HepG2 (cell line): ENCODE measurements around the gene AAGAB. TPM values are rescaled to one million over a fixed set of nuclear protein-coding genes. Genes with fewer than 3 reads are reported as not detected.

Source experiments
- ATAC-seq: fragments of 200-7000 bp; cut with Tn5 transposase; 3 replicates; pipeline ENCODE4 v1.9.1; 2020; ENCODE audit warnings: mild to moderate bottlenecking, moderate library complexity
- BruUV-seq: library from RNA; stranded (reverse); fragments of 400-500 nt; replicated peaks from 2 replicates; lab custom pipeline; 2021; lab: Mats Ljungman, UMichigan
- CTCF ChIA-PET: fragments of 300-600 bp; formaldehyde crosslinking; extraction: SDS; loops from one replicate; lab custom pipeline; 2021; ENCODE audit warnings: low total read pairs, inconsistent platforms, low intra/inter-chr PET ratio; lab: Yijun Ruan, JAX
- POLR2A ChIA-PET: fragments of 350-600 bp; sonication (Branson Sonifier 250); formaldehyde crosslinking; loops from one replicate; lab custom pipeline; 2020; ENCODE audit warnings: antibody characterized with exemption, inconsistent platforms; lab: Yijun Ruan, JAX
- DNase-seq: peaks from one replicate; pipeline ENCODE4 v3.0.0-alpha.2; 2015; ENCODE audit warnings: low spot score
- FAIRE-seq: peaks from 3 replicates; lab custom pipeline; 2011; peaks lifted over from hg19 to GRCh38; lab: Jason Lieb, UNC
- H2AFZ ChIP-seq: one replicate; pipeline ENCODE4 v1.6.1; 2011; ENCODE audit warnings: low read length, inconsistent platforms
- H3K27ac ChIP-seq: fragments of 300-600 bp; 3 replicates; pipeline ENCODE4 v1.8.0; 2011; ENCODE audit warnings: mixed run types, mild to moderate bottlenecking, mixed read lengths, low read length, inconsistent platforms; ENCODE audit not compliant: insufficient read depth; ENCODE audit errors: extremely low read length
- H3K27me3 ChIP-seq, 2 experiments: fragments of 200-600 bp in 1 of 2; 2 replicates in 1 of 2; 3 replicates in 1 of 2; pipeline versions ENCODE4 v1.6.0 to v1.8.0; 2011; ENCODE audit warnings: low read length in 2 of 2, mild to moderate bottlenecking in 2 of 2, moderate library complexity in 2 of 2, inconsistent platforms in 1 of 2; ENCODE audit not compliant: insufficient read depth in 2 of 2, control insufficient read depth in 1 of 2
- H3K36me3 ChIP-seq, 2 experiments: fragments of 200-600 bp in 1 of 2; replicated peaks in 1 of 2; 2 replicates in 1 of 2; 3 replicates in 1 of 2; pipeline versions ENCODE4 v1.5.1 to v1.8.0; 2011; ENCODE audit warnings: low read length in 2 of 2, inconsistent platforms in 1 of 2; ENCODE audit not compliant: insufficient read depth in 2 of 2, control insufficient read depth in 1 of 2
- H3K4me1 ChIP-seq: 2 replicates; pipeline ENCODE4 v1.5.1; 2012; ENCODE audit warnings: low read length, inconsistent platforms; ENCODE audit not compliant: insufficient read depth
- H3K4me2 ChIP-seq: 2 replicates; pipeline ENCODE4 v1.6.0; 2011; ENCODE audit warnings: low read depth, low read length, inconsistent platforms
- H3K4me3 ChIP-seq, 3 experiments: fragments of 200-600 bp in 1 of 3; sonication (generic), shearing (Covaris generic) in 1 of 3; replicated peaks in 1 of 3; 2 replicates each; pipeline ENCODE4 v1.5.1; 2011 to 2016; ENCODE audit warnings: low read length in 3 of 3, inconsistent platforms in 2 of 3, low read depth in 2 of 3, mild to moderate bottlenecking in 2 of 3, control low read depth in 1 of 3, mixed read lengths in 1 of 3; ENCODE audit not compliant: insufficient read depth in 1 of 3
- H3K79me2 ChIP-seq: one replicate; pipeline ENCODE4 v1.6.1; 2011; ENCODE audit warnings: low read length, inconsistent platforms; ENCODE audit not compliant: insufficient read depth
- H3K9ac ChIP-seq: 2 replicates; pipeline ENCODE4 v1.6.0; 2011; ENCODE audit warnings: mild to moderate bottlenecking, low read depth, low read length, inconsistent platforms; ENCODE audit not compliant: insufficient read depth
- H3K9me3 ChIP-seq: 2 replicates; pipeline ENCODE4 v1.5.1; 2012; ENCODE audit warnings: mild to moderate bottlenecking, low read length
- H4K20me1 ChIP-seq: 2 replicates; pipeline ENCODE4 v1.6.0; 2011; ENCODE audit warnings: inconsistent platforms, mild to moderate bottlenecking, low read length, moderate library complexity; ENCODE audit not compliant: insufficient read depth
- ATAD3A ChIP-seq: sonication (generic); formaldehyde crosslinking; IDR thresholded peaks from 2 replicates; pipeline ENCODE4 v1.4.0; 2020; ENCODE audit warnings: missing genetic modification reagents
- RBM39 ChIP-seq: fragments of 200-400 bp; formaldehyde crosslinking; IDR thresholded peaks from one replicate; pipeline ENCODE4 v1.6.1; 2018; ENCODE audit warnings: antibody characterized with exemption, mild to moderate bottlenecking, low read depth, low read length; ENCODE audit not compliant: poor library complexity, severe bottlenecking
- ZFAT ChIP-seq: sonication (generic); formaldehyde crosslinking; conservative IDR thresholded peaks from 2 replicates; pipeline ENCODE4 v1.8.1; 2023; ENCODE audit warnings: missing genetic modification reagents, inconsistent platforms
- ZNF629 ChIP-seq: sonication (generic); formaldehyde crosslinking; conservative IDR thresholded peaks from 2 replicates; pipeline ENCODE4 v1.5.0; 2020; ENCODE audit warnings: missing genetic modification reagents
- WGBS: methylation state at CpG from one replicate; pipeline ENCODE4 v1.1.6; 2017; ENCODE audit warnings: low lambda C conversion rate; 5-methylcytosine and 5-hydroxymethylcytosine counted together
- in situ Hi-C: cut with HindIII; loops from 2 replicates; pipeline ENCODE4 v1.10.0; 2017; ENCODE audit warnings: low pct_unique_long_range_greater_than_20kb; ENCODE audit not compliant: extremely low pct_ligation_motif_present
- intact Hi-C: fragments of 100-400 bp; cut with micrococcal nuclease; formaldehyde crosslinking; loops from one replicate; pipeline ENCODE4 v1.10.0; 2022; ENCODE audit not compliant: unreplicated experiment
- polyA plus RNA-seq, 8 experiments: library from polyadenylated mRNA; depleted of rRNA in 3 of 8; stranded (reverse) in 7 of 8; unstranded in 1 of 8; fragments of >200 nt; fragmentation: Illumina TruSeq in 4 of 8; extraction: Trizol in 4 of 8; gene quantifications; 2 replicates each; pipeline versions ENCODE4 v1.2.1 to v1.2.3, GENCODE V29; 2011 to 2016; ENCODE audit warnings: low read depth in 4 of 8, missing spikeins in 1 of 8, mixed read lengths in 1 of 8; ENCODE audit not compliant: insufficient read depth in 1 of 8
- total RNA-seq, 5 experiments: library from RNA; depleted of rRNA; stranded (reverse); fragments of >200 nt; fragmentation: Illumina TruSeq; extraction: Trizol; gene quantifications; 2 replicates each; pipeline ENCODE4 v1.2.3, GENCODE V29; 2016; ENCODE audit warnings: low read depth in 1 of 5
- TF ChIP-seq, protein P1 (sequence below): sonication (generic); formaldehyde crosslinking; IDR thresholded peaks from 2 replicates; pipeline ENCODE4 v1.5.0; 2020; ENCODE audit warnings: mild to moderate bottlenecking, missing genetic modification reagents
- TF ChIP-seq, protein P2 (sequence below): sonication (generic); formaldehyde crosslinking; IDR thresholded peaks from 2 replicates; pipeline ENCODE4 v1.5.0; 2020; ENCODE audit warnings: missing genetic modification reagents, mild to moderate bottlenecking, borderline replicate concordance
- TF ChIP-seq, protein P3 (sequence below): IDR thresholded peaks from 2 replicates; pipeline ENCODE4 v1.6.1; 2016; ENCODE audit warnings: mild to moderate bottlenecking, missing biosample characterization, missing genetic modification reagents

AAGAB gene
- total and polyA plus RNA-seq, 2 of the 13 experiments (the other 11 are each of a cell fraction or from before 2014, with no cell fraction given), result 8.0 to 34.9 TPM

DNA sequence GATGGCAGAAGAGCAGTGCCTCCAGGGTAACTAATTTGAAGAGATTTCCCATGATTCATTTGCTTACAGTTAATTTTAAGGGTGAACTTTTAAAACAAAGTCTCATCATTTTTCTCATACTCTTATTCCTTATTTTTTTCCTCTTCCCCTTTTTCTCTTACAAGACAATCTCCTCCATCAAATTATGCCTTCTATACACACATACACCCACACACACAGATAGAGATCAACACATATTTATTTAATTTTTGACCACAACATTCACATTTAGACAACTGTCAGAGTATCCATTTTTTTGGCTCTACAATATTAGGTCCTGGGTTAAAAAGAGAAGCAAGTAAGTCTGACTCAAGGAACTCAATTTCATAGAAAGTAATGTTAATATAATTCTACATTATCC is 37.6 kb downstream of the AAGAB start (continued):
- TF ChIP-seq, protein P1, sequence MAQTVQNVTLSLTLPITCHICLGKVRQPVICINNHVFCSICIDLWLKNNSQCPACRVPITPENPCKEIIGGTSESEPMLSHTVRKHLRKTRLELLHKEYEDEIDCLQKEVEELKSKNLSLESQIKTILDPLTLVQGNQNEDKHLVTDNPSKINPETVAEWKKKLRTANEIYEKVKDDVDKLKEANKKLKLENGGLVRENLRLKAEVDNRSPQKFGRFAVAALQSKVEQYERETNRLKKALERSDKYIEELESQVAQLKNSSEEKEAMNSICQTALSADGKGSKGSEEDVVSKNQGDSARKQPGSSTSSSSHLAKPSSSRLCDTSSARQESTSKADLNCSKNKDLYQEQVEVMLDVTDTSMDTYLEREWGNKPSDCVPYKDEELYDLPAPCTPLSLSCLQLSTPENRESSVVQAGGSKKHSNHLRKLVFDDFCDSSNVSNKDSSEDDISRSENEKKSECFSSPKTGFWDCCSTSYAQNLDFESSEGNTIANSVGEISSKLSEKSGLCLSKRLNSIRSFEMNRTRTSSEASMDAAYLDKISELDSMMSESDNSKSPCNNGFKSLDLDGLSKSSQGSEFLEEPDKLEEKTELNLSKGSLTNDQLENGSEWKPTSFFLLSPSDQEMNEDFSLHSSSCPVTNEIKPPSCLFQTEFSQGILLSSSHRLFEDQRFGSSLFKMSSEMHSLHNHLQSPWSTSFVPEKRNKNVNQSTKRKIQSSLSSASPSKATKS, result no peak
- TF ChIP-seq ATAD3A (no peak), RBM39 (no peak)

DNA sequence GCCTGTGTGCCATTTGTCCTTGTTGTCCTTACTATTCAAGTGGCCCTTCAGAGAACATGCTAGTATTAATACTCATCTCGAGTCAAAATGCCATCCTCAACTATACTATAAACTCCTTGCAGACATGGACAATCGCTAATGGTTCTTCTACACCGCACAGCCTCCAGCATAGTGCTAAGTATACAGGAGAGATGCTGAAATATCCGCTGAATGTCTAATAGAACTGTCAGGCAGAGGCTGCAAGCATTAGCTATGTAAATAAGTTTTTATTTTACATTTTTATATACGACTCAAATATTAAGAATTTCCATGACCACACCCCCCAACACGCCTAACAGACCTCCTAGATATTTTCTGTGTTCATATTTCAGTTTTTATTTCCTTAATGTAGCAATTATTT is 39.4 kb downstream of the AAGAB start:
- H3K36me3 ChIP-seq, result no peaks in the 10 kb centered on the region
- ATAC-seq, result no peak
- BruUV-seq, result no TSS peak
- in situ Hi-C loops (no loop called here), intact Hi-C loops (no loop called here)
- POLR2A ChIA-PET, result no interaction called here
- TF ChIP-seq, protein P2, sequence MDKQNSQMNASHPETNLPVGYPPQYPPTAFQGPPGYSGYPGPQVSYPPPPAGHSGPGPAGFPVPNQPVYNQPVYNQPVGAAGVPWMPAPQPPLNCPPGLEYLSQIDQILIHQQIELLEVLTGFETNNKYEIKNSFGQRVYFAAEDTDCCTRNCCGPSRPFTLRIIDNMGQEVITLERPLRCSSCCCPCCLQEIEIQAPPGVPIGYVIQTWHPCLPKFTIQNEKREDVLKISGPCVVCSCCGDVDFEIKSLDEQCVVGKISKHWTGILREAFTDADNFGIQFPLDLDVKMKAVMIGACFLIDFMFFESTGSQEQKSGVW (CRISPR knock-in tag), result no peak
- TF ChIP-seq ZNF629 (CRISPR knock-in tag), result no peak
- no peak for TF ChIP-seq ZFAT
- TF ChIP-seq, protein P3, sequence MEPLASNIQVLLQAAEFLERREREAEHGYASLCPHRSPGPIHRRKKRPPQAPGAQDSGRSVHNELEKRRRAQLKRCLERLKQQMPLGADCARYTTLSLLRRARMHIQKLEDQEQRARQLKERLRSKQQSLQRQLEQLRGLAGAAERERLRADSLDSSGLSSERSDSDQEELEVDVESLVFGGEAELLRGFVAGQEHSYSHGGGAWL (CRISPR knock-in tag), result no peak
- H3K4me2 ChIP-seq, result no peak overlapping the region
- H3K27me3 ChIP-seq, result no peaks in the 10 kb centered on the region
- no peak overlapping the region for H2AFZ ChIP-seq
- H4K20me1 ChIP-seq, result no peaks in the 10 kb centered on the region
- H3K79me2 ChIP-seq, result no peaks in the 10 kb centered on the region
- H3K9me3 ChIP-seq, result no peaks in the 10 kb centered on the region
- DNase-seq, result no peak
- H3K9ac ChIP-seq, result no peak overlapping the region
- H3K27ac ChIP-seq, result no peak overlapping the region
- H3K4me1 ChIP-seq, result no peaks in the 10 kb centered on the region
- 86% methylated on average over 6 of the region's 6 CpGs for WGBS
- FAIRE-seq, result no peak
- no peak overlapping the region for H3K4me3 ChIP-seq
- CTCF ChIA-PET, result no interaction called here
